ENCODE data around the gene SECISBP2L.

The SECISBP2L gene

DNA sequence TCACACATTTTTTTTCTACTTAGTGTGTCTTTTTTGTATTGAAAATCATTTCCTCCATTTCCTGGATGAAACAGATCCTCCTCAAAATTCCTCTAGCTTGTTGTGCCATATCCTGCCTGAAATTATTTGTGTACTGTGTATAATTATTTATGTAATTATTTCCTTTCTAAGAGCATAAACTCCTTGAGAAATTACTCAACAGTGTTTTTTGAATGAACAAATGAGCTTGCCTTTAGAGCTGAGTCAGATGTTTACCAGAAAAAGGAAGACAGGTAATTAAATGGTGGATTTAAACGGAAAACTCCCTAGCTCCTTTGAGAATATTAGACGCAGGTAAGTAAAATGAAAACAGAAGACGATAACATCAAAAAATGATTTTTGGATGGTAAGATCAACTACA lies 13.2 kb upstream of the SECISBP2L start:
- DNase-seq: no peak

DNA sequence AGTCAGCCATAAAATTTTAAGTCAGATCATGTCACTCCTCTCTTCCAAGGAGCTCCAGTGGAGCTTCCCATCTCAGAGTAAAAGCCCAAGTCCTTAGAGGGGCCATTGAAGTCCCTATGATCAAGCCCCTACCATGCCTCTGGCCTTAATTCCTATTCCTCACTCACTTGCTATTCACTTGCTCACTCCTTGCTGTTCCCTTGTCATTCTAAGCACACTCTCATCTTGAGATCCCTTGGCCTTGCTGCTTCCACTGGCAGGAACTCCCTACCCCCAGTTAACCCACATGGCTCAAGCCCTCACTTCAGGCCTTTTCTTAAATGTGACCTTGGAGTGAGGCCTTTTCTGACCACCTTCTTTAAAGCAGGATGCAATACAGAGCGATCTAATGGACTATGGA lies 12.3 kb upstream of the SECISBP2L start:
- DNase-seq: no peak

DNA sequence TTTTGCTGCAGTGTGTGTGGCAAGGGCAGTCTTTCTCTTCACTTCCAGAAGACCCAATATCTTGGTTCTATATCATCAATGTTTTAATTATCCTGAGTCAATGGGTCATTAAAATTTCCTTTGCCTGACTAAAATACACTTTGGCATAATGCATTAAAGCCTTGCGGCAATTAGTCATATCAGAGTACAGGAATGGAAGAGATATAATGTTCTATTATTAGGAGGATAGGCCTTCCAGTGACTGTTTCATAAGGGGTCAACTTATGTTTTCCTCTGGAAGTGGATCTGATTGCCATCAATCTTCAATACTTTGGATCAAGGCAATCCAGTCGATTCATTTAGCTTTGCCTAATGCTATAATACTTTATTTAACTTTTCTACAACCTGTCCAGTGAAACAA lies 9.4 kb upstream of the SECISBP2L start:
- no peak for DNase-seq

DNA sequence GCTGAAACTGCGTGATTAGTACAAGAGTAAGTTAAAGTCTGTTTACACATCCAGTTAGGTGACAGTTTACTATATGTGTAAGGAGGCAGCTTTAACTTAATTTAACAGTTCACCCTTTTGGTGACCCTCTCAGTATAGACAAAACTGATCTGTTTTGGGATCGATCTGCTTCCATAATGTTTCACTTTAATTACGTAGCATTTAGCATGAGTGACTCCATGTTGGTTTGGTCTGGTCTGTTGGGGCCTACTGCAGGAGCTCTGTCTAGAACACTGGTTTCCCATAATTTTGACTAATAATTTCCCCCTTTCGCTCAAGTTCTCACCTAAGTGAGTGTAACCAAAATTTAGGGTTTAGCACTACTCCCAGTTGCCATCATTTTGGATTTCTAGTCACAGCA lies 6.4 kb upstream of the SECISBP2L start:
- DNase-seq: no peak

DNA sequence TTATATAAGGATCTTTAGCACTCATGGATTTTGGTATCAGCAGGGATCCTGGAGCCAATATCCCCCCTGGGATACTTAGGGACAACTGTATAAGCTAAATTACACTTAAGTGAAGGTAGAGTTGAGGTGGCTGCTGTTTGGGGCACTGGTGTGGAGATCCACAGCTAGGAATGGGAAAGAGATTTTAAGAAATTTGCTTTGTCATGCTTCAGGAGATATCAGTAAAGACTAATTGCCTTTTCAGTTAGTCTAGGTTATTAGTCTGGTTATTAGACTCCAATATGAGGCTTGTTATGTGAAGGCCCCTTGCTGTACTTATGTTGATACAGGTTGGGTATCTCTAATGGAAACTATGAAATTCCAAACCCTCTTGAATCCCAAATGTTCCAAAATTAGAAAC lies 1.2 kb upstream of the SECISBP2L start:
- DNase-seq: no peak

DNA sequence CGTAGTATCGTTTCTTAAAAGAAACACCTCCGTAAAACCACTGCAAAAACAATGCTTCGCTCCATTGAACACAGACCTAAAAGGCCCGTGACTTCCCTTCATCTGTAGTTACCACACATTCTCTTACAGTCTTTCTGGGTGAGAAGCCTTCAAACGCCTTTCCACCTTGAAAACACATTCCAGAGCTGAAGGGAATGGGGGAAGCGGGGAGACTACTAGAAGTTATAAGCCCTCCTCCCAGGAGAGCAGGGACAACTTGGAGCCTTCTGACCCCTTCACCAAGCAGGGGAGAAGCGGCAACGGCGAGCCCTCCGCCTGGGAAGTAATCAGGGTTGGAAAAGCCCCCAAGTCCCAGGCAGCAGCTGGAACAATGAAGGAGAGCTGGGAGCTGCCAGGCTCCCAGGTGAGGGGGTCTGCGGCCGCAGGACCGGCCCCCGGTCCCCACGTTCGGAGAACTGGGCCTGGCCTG lies 461 bp downstream of the SECISBP2L start:
- DNase-seq: no peak

DNA sequence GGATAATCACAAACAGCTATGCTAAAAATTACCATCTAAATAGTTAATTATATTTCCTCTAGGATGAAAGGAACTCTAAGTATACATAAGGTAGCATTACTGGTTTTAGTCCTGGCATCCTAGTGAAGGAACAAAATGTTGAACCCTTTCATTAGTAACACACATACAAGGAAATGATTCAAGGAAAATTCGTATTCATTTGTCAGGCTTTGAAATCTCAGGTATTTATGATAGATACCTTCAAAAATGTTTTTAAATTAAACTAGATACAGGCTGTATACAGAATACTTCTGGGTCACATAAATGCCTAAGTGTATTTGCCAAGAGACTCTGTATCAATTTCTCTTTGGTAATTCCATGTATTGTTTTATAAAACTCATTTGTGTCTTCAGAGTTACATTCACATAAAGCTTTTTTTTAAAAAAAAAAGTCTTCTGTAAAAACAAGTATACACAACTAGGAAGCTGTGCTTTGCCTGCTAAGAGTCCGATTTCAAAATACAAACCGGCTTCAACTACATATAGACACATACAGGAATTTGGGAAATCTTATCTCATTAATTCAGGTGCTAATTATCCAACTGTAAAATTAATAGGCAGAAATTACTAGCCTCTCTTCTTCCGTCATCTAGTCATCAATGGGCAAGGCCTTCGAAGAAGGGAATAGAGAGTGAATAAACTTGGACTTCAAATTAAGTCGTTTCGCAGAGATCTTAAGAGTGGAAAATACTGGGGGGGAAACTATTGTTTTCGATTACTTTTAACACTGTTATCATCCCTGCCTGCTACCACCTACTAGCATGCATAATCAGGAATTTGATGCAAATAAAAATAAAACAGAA lies 1.3 kb downstream of the SECISBP2L start:
- DNase-seq: no peak

DNA sequence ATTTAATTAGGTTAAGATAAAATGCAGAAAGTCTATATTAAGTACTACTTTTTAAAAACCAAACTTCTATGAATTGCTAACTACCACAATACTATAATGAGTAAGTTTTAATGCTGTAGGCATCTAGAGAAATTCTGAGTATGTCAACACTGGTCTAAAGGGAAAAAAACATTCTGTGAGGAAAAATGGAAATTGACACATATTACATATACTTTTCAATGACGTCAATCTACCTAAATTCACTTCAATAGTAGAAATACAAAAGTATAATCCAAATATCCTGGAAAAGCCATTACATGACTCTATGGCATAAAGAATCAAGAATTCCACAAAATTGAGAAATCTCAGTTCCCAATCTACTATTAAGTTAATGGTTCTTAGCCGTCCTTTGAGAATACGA lies 2.2 kb downstream of the SECISBP2L start:
- DNase-seq: no peak

DNA sequence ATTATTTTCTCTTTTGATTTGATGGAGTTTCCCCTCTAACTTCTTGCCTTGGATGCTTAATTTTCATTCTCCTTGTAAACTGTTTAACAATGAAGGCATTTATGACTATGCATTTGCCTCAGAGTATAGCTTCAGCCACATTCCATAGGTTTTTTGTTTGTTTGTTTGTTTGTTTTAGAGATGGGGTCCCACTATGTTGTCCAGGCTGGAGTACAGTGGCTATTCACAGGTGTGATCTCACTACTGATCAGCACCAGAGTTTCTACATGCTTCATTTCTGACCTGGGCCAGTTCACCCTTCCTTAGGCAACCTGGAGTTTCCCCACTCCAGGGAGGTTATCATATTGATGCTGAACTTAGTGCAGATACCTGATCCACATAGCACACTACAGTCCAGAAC lies 4.1 kb downstream of the SECISBP2L start:
- no peak for DNase-seq

DNA sequence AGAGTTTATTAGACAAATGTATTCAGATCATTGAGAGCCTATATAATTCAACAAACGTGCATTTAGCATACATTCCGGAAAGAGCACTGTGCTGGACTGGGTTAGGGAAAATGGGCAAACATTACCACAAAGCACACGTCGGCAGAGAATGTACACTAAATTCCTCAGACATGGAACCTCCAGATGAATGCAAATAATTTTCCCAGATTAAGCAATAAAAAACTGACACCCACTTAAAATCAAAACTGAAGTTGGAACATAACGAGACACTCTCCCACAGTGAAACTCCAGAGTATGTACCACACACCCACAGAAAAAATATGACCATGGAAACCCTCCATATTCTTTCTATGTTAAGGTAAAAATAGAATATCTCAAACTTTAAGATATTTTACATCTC lies 4.8 kb downstream of the SECISBP2L start:
- no peak for DNase-seq

DNA sequence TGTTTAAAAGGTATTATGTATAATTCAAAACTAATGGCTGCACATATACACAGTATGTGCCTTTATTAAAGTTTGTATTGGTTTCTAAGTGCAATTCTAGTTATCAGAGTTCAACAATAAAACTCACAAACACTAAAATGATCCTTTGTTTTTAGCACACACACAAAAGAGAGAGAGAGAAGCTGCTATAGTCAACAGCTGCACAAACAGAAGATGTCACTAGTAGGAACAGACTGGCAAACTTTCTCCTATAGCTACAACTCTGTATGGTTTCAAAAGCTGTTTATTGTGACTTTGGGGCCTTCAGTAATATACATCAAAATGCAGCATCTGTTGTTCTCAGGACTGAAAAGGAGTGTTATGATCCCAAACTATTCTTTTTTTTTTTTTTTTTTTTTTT lies 6.1 kb downstream of the SECISBP2L start:
- no peak for DNase-seq

DNA sequence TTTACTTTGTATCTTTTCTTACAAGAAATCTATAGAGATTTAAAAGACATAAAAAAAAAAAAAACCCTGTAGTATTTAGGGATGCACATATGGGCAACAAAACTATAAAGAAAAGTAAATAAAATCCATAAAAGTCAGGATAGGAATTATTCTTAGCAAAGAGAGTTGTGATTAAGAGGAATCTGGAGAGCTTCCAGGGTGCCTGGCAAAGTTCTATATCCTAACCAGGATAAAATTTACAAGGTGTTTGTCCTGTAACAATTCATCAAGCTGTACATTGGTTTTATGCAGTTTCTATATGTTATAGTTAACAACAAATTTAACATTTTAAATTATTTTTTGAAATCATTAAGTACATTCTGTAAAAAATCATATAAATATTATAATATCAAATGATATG lies 7.9 kb downstream of the SECISBP2L start:
- no peak for DNase-seq

DNA sequence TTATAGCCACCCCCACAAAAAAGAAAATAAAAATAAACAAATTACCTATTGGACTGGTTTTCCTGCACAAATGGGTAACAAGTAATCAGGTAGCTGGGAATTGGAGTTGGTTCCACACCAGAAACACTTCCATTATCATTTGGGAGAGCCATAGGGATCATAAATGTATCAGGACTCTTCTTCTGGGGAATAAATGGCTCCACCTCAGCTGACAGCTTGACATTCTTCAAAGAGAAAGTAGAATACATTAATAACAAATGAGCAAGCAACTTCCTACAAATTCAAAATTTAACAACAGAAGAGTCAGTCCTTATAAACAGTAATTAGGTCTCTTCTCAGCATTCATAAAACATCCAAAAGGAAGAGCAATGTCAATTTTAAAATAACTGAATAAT lies 8.7 kb downstream of the SECISBP2L start:
- DNase-seq: no peak

DNA sequence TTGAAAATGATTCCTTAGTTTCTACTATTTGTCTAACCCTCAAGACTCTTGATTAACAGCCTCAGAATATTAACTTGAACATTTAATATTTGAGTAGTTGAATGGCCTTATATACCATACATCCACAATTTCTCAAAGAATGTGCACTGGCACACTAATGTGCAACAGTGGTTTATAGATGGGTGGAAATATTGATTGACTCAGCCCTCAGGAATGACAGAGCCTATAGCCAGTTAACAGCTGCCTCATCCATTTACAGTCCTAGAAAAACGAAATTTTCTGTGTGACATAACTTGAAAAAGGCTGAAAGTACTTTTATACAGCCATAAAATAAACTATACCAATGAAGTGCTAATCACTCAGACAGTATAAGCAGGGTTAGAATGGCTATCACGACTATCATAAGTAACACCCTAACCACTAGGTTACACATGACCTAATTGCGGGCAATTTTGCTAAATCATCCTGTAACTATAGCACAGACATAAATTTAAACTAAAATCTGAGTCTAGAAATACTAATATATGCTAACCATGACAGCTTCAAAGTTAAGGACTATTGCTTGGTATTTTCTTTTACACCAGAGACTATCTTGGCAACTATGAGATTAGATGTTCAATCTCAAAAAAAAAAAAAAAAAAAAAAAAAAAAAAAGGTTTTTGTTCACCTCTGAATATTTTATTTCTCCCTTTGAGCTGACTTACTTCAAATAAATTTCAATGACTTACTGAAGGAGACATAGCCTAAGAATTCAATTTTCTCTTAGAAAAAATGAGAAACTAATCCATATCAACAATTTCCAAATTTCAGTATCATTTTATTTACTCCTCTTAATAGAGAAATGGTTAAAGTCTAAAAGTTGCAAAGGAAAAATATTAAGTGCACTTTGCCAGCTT lies 9.3 kb downstream of the SECISBP2L start:
- DNase-seq: no peak

DNA sequence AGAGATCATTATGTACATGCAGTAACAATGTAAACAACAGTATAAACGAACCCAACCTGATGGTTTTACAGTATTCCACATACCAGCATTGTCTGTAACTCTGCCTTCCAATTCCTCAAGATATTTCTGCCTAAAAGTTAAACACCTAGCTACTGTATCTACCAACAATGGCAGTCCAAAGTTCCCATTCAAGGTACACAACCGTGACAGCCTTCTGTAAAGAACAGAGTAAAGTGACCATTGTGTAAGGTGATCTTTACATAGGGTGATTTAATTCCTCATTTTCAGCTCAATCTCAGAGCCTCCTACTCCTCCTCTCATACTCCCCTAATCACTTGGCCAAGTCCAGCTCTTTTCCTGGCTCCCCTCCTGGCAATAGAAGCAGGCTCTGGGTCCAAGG lies 10.4 kb downstream of the SECISBP2L start:
- DNase-seq: no peak

DNA sequence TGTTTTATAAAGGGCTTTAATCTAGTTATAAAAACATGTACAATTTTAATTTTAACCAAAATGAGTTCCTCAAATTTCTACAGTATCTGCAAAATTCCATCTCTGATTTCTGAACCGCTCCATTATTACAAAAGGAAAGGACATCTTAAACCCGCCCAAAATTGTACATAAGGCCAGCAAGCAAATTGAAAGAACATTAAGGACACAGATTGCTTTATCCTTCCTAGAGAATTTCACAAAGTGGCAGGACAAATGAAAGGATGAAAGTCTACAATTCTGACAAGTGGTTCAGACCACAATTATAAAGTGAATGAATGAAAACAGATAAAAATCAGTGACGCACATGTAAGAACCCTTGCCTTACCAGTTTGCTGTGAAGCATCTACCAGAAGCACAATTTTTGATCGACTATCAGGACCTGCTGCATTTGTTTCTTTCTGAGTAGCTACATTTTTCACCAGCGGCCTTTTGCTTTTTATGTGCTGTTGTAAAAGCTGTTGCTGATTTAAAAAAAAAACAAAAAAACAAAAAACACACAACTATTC lies 13.6 kb downstream of the SECISBP2L start:
- DNase-seq: no peak

DNA sequence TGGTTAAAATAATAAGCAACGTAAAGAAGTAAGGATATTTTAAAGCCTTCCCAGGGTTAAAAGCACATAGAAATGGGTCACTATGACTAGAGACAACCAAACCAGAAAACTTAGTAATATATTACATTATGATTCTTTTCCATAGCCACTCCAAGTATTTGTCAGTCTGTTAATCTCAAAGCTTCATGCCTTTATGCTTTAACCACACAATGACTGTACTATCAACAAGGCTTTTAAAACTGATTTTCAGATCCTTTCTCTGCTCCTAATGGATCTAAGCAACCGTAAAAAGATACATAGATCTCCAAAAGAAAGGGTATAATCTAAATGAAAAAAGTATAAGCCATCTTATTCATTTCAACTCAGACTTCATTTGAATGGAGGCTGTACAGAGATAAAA lies 14.4 kb downstream of the SECISBP2L start:
- DNase-seq: no peak

DNA sequence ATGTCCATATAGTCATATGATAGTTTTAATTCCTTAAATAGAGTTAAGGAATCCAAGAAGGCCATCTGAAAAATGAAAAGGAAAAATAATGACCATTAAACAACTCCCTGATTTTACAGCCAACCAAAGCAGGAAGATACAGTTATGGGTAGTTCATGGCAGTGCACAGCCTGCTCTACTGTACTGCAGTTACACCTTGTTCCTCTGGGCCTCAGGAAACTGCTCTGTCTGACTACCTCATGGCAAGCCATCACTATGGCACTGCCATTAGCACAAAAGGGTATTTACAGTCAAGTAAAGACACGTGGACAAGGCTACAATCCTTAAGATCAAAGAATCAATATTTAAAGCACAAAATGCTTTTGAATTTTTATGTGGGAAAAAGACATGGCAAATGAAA lies 19.5 kb downstream of the SECISBP2L start:
- DNase-seq: no peak

DNA sequence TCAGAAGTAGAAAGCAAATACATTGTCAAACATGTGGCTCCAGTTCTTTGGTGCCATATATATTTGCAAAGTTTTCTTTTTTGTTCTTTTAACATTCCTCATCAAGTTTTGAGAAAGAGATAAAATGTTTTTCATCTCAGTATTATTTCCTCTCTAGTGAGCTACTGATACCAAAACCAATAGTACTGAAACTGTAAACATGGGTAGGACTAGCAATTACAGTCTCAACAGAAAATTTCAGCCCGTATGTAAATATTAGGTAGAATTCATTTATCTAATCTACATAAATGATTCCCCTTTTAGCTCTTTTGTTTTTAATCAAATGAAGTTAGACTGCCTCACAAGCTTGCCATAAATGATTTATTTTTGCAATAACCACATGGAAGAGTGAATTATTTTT lies 21.4 kb downstream of the SECISBP2L start:
- no peak for DNase-seq

DNA sequence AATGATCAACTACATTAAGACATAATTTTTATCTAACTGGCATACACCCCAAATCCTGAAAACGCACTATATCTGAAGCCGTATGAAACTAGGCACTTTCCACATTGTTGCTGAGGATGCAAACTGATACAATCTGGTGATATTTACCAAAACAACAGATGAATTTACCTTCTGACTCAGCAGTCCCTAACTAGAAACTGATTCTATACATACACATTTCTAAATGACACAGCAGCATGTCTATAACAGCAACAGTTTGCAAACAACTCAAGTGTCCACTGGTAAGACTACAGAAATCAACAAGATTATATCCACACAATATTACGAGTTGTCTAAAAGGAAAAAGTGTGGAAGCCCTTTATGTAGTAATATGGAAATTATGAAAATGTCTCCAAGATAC lies 22.9 kb downstream of the SECISBP2L start:
- no peak for DNase-seq

DNA sequence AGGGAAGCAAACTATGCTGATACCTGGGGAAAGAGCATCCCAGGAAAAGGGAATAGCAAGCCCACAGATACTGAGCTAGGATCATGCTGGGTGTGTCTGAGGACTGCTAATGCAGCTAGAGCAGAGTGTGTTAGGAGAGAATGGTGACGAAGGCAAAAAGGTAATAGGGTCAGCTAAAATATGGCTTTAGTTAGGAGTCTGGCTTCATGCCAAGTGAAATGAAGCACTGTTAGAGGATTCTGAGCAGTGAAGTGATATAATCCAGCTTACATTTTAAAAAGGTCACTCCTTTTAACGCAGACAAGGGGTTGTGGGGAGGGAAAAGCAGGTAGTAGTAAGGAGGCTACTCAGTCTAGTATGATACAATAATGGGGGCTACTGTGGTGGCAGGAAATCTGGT lies 30.4 kb downstream of the SECISBP2L start:
- no peak for DNase-seq

DNA sequence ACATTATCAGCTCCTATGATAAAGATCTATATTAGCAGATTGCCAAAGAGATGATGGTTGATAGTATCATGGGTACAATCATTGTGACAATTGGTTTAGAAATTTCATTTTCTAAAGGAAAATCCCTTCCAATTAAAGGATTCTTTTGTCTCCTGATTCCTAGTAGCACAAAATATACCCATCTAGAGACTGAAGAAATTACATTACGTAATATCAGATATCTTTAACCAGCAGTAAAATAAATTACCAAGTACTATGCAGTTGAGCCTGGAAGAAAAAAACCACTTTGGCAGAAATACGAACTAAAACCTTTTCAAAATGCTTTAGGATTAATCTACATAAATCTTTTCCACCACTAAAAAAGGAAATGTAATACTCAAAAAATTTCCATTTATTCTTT lies 46.9 kb downstream of the SECISBP2L start:
- DNase-seq: no peak

DNA sequence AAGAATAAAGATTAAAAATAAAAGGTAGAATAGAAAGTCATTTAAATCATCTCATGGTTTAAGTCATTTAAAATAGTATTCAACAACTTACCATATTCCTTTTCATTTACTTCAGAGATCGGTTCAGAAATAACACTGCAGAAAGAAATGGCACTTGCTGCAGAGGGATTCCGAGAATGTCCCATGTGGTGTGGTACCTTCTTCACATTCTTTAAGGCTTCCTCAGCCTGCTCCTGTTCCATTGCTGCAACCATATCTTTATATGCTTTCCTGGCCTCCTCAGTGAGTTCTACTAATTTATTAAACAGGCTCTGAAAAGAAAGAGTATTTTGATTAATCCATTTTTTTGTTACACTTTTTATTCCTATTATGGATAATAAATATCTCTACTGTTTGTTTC lies 50.0 kb downstream of the SECISBP2L start:
- DNase-seq: no peak

DNA sequence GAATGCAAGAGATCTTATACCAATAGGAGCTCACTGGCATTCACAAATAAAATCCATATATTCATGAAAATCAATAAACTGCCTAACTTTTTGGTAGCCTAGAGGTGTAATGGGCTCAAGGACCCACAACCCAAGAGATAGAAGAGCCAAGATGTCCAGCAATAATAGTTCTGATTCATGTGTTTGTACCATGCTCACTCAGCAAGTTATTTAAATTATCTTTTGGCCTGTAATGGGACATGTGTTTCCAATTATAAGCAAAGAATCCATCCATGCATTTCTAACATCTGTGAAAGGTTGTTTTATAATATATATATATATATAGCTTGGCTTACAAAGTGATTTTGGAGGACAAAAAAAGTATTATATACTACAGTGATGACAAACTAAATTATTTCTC lies 52.9 kb downstream of the SECISBP2L start:
- DNase-seq: no peak
